ENCODE measurements around the gene PARP8. TPM values are rescaled to one million over a fixed set of nuclear protein-coding genes. Genes with fewer than 3 reads are reported as not detected.

Gene PARP8
- total RNA-seq, 4 donors from 2014 or later, result 4.8 to 13.7 (median 8.2) TPM

GRCh38 chr5:50888751-50889150, 222.3 kb downstream of the PARP8 start:
- DNase-seq (ENCODE audit: low spot score in 2 of 2), result no peak
- TF ChIP-seq CTCF (IDR thresholded peaks at IDR 0.05), result no peak
- no peak for TF ChIP-seq POLR2A (IDR thresholded peaks at IDR 0.05)
- H3K4me3 ChIP-seq (ENCODE audit: low read depth, poor library complexity, severe bottlenecking), result no peak overlapping the region
- 81 to 87% methylated on average over 1 of the region's 1 CpG for WGBS, 2 donors
- intact Hi-C loops (cut with DNase I; ENCODE audit: low total_unique reads), result no loop called here

- DNase-seq (ENCODE audit: low spot score in 2 of 2), result no peak
- TF ChIP-seq CTCF (IDR thresholded peaks at IDR 0.05), result no peak
- H3K4me3 ChIP-seq (ENCODE audit: low read depth, poor library complexity, severe bottlenecking), result no peak overlapping the region
- 55 to 58% methylated on average over 2 of the region's 2 CpGs for WGBS, 2 donors
- intact Hi-C loops (cut with DNase I; ENCODE audit: low total_unique reads), result no loop called here
Measured at GRCh38 chr5:50889790-50890189, 223.4 kb downstream of the PARP8 start.

Other genes starting within 250 kb of the PARP8 start
- 10 to 100 TPM; 20.0 to 69.2 (median 35.2) TPM for gene EMB, start 225.3 kb upstream of the PARP8 start, total RNA-seq